Gastroesophageal sphincter (tissue), 4 donors: ENCODE data around the gene NRROS. TPM values are rescaled to one million over a fixed set of nuclear protein-coding genes. Genes with fewer than 3 reads are reported as not detected.
A peak's percentile ranks its signal among the peaks of the same experiment; 100 is the strongest.

ENCODE experiments used
- ATAC-seq: fragments of 150-250 bp; one replicate; pipeline ENCODE4 v1.9.1; 2016; ENCODE audit warnings: mild to moderate bottlenecking, moderate library complexity
- H3K27ac ChIP-seq, 4 donors: fragments of 200-600 bp; sonication (generic) in 3 of 4; 1 replicate in 3 of 4; 2 replicates in 1 of 4; pipeline ENCODE4 v1.5.1; 2016 to 2019
- H3K27me3 ChIP-seq: fragments of 200-600 bp; sonication (generic); one replicate; pipeline ENCODE4 v1.5.1; 2019
- H3K36me3 ChIP-seq, 2 donors: fragments of 200-600 bp; sonication (generic); one replicate each; pipeline ENCODE4 v1.5.1; 2019; ENCODE audit warnings: control low read depth in 1 of 2
- H3K4me1 ChIP-seq, 3 donors: fragments of 200-600 bp; sonication (generic); 1 replicate in 2 of 3; 2 replicates in 1 of 3; pipeline ENCODE4 v1.5.1; 2016 to 2019; ENCODE audit warnings: control low read depth in 2 of 3
- H3K4me3 ChIP-seq, 2 donors: fragments of 200-600 bp; sonication (generic); one replicate each; pipeline ENCODE4 v1.5.1; 2019; ENCODE audit warnings: mild to moderate bottlenecking in 1 of 2, moderate library complexity in 1 of 2
- H3K9me3 ChIP-seq, 3 donors: fragments of 200-600 bp; sonication (generic); one replicate each; pipeline ENCODE4 v1.5.1; 2017 to 2019; ENCODE audit warnings: control low read depth in 2 of 3
- EP300 ChIP-seq: sonication (generic); formaldehyde crosslinking; IDR thresholded peaks from one replicate; pipeline ENCODE4 v1.6.1; 2017; ENCODE audit warnings: antibody characterized with exemption, mild to moderate bottlenecking
- POLR2A ChIP-seq, 2 donors: fragments of 450-650 bp; IDR thresholded peaks; one replicate each; pipeline ENCODE4 v1.6.1; 2017; ENCODE audit warnings: antibody characterized with exemption in 2 of 2, mild to moderate bottlenecking in 2 of 2, moderate library complexity in 1 of 2
- POLR2AphosphoS5 ChIP-seq: sonication (generic); formaldehyde crosslinking; IDR thresholded peaks from one replicate; pipeline ENCODE4 v1.6.1; 2017; ENCODE audit warnings: antibody characterized with exemption
- WGBS, 2 donors: methylation state at CpG; one replicate each; pipeline ENCODE4 v1.1.5; 2018; ENCODE audit warnings: low coverage in 1 of 2; 5-methylcytosine and 5-hydroxymethylcytosine counted together
- total RNA-seq, 4 donors: library from RNA; depleted of rRNA; stranded (reverse); fragments of >200 nt; gene quantifications; one replicate each; pipeline ENCODE4 v1.1.0, GENCODE V29; 2016
- TF ChIP-seq, protein P1 (sequence below), 4 experiments: fragments of 200-600 bp in 2 of 4; fragments of 450-650 bp in 2 of 4; sonication (generic) in 1 of 4; IDR thresholded peaks; one replicate each; pipeline ENCODE4 v1.5.1; 2017 to 2019; ENCODE audit warnings: antibody characterized with exemption in 4 of 4, mild to moderate bottlenecking in 2 of 4, moderate library complexity in 2 of 4

Gene NRROS
- total RNA-seq, 4 donors from 2014 or later: 6.6 to 14.2 (median 8.4) TPM

DNA sequence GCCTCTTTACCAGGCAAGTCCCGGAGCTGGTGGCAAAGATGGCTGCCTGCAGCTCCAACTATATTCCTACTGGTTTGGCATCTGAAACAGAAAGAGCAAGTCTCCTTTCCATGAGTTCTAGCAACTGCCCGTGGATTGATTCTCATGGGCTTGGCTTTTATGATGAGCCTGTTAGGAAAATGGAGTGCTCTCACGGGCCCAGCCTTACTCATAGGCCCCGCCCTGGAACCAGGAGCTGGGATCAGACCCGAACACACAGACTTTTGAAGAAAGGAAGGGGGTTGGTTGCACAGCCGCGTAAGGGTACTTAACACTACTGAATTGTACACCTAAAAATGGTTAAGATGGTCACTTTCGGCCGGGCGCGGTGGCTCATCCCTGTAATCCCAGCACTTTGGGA is 2.9 kb downstream of the NRROS start:
- no peaks in the 10 kb centered on the region for H3K9me3 ChIP-seq
- 56 to 89% methylated on average over 1 to 7 of the region's 11 CpGs for WGBS, 2 donors
- H3K27ac ChIP-seq: peak overlapping the region in 1 of 4 donors; percentile 32
- H3K4me3 ChIP-seq: peak overlapping the region in 1 of 2 donors; percentile 69
- H3K4me1 ChIP-seq: peaks cover 0 to 37% (median 0%) of the 10 kb centered on the region in 3 donors
- peaks cover 0 to 6% of the 10 kb centered on the region in 2 donors for H3K36me3 ChIP-seq
- no peak for ATAC-seq
- TF ChIP-seq EP300: no peak
- TF ChIP-seq, protein P1, sequence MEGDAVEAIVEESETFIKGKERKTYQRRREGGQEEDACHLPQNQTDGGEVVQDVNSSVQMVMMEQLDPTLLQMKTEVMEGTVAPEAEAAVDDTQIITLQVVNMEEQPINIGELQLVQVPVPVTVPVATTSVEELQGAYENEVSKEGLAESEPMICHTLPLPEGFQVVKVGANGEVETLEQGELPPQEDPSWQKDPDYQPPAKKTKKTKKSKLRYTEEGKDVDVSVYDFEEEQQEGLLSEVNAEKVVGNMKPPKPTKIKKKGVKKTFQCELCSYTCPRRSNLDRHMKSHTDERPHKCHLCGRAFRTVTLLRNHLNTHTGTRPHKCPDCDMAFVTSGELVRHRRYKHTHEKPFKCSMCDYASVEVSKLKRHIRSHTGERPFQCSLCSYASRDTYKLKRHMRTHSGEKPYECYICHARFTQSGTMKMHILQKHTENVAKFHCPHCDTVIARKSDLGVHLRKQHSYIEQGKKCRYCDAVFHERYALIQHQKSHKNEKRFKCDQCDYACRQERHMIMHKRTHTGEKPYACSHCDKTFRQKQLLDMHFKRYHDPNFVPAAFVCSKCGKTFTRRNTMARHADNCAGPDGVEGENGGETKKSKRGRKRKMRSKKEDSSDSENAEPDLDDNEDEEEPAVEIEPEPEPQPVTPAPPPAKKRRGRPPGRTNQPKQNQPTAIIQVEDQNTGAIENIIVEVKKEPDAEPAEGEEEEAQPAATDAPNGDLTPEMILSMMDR (IDR thresholded peaks at IDR 0.05): no peak
- TF ChIP-seq POLR2A (IDR thresholded peaks at IDR 0.05): no peak
- no peak for TF ChIP-seq POLR2AphosphoS5
- no peaks in the 10 kb centered on the region for H3K27me3 ChIP-seq

DNA sequence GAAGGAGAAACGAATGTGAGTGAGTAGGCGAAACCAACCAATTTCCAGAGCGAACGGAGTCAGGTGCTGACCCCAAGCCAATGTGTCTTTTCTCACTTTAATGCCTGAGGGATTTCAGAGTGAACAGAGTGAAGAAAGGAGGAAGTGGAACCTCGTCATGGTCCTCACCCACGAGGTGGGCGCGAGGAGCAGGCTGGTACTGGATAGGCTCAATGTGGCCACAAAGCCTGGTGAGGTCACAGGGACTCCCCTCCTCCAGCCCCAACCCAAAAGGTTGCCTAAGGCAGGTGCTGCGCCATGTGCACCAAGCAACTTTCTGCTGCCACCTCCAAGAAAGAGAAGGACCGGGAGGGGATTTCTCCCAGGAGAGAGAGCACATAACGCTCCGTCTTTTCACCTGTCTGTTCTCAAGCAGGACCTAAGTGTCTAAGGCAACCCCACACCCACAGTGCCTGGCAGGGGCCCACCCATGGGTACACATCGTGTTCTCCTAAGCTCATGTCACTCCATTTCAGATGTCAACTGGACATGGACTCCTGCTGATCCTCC is 3.8 kb downstream of the NRROS start:
- no peaks in the 10 kb centered on the region for H3K27me3 ChIP-seq
- ATAC-seq: peak; percentile 38
- no peak overlapping the region for H3K4me3 ChIP-seq
- H3K36me3 ChIP-seq: peaks cover 0 to 6% of the 10 kb centered on the region in 2 donors
- H3K4me1 ChIP-seq: peaks cover 0 to 35% (median 0%) of the 10 kb centered on the region in 3 donors
- TF ChIP-seq POLR2AphosphoS5: no peak
- TF ChIP-seq, protein P1 (IDR thresholded peaks at IDR 0.05): no peak
- no peak for TF ChIP-seq EP300
- TF ChIP-seq POLR2A (IDR thresholded peaks at IDR 0.05): no peak
- no peaks in the 10 kb centered on the region for H3K9me3 ChIP-seq
- peak overlapping the region in 1 of 4 donors; percentile 40 for H3K27ac ChIP-seq
- WGBS, 2 donors: 74 to 88% methylated on average over 7 to 11 of the region's 13 CpGs

DNA sequence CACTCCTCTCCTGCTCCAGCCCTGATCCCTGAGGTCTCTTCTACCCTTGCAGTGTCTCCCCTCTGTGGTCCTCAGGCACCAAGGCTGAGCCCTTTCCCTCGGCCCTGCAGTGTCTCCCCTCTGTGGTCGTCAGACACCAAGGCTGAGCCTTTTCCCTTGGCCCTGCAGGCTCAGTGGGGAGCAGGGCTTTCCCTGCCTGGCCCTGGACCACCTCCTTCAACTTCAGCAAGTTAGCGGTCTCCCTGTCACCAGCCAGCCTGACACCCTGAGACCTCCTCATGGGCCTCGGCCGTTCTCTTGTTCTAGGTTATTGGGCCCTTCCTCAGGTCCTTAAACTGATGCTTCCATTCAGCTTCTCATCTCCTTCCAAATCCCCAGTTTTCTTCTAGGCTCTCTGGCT is 4.3 kb downstream of the NRROS start:
- Histone ChIP-seq H3K9me3 (no peaks in the 10 kb centered on the region), H3K36me3 (peaks cover 0 to 6% of the 10 kb centered on the region in 2 donors), H3K27me3 (no peaks in the 10 kb centered on the region), H3K27ac (peak overlapping the region in 1 of 4 donors; percentile 40), H3K4me1 (peaks cover 0 to 30% (median 0%) of the 10 kb centered on the region in 3 donors), H3K4me3 (no peak overlapping the region)
- TF ChIP-seq POLR2AphosphoS5 (no peak), POLR2A (IDR thresholded peaks at IDR 0.05) (no peak), EP300 (no peak)
- TF ChIP-seq, protein P1 (IDR thresholded peaks at IDR 0.05): no peak
- 85 to 87% methylated on average over 3 to 5 of the region's 5 CpGs for WGBS, 2 donors
- no peak for ATAC-seq

DNA sequence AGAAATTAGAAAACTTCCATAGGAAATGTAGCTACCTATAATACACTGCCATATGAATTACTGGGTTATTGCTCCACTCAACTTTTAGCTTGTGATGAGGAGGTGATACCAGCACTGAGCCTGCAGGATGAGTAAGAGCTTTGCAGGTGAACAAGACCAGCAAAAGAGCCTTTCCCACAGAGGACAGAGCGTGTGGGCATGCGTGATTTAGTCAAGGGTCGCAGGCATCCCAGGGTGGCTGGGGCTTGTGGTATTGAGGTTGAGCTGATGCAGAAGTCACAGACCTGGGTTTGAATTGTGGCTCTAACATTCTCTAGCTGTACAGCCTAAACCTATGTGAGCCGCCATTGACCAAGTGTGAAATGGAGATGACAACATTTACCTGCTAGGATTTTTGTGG is 5.6 kb downstream of the NRROS start:
- no peaks in the 10 kb centered on the region for H3K27me3 ChIP-seq
- no peak for ATAC-seq
- 86 to 100% methylated on average over 1 of the region's 4 CpGs for WGBS, 2 donors
- TF ChIP-seq, protein P1 (IDR thresholded peaks at IDR 0.05): no peak
- no peak for TF ChIP-seq POLR2AphosphoS5
- no peak for TF ChIP-seq EP300
- no peak for TF ChIP-seq POLR2A (IDR thresholded peaks at IDR 0.05)
- peaks cover 0 to 6% of the 10 kb centered on the region in 2 donors for H3K36me3 ChIP-seq
- no peaks in the 10 kb centered on the region for H3K9me3 ChIP-seq
- no peak overlapping the region for H3K4me3 ChIP-seq
- H3K27ac ChIP-seq: no peak overlapping the region
- H3K4me1 ChIP-seq: peaks cover 0 to 18% (median 0%) of the 10 kb centered on the region in 3 donors
